ENCODE data around the gene MR1. TPM values are rescaled to one million over a fixed set of nuclear protein-coding genes. Genes with fewer than 3 reads are reported as not detected.

The MR1 gene
- total and polyA plus RNA-seq, 2 of the 13 experiments (the other 11 are each of a cell fraction or from before 2014, with no cell fraction given), result 7.7 to 10.4 TPM

DNA sequence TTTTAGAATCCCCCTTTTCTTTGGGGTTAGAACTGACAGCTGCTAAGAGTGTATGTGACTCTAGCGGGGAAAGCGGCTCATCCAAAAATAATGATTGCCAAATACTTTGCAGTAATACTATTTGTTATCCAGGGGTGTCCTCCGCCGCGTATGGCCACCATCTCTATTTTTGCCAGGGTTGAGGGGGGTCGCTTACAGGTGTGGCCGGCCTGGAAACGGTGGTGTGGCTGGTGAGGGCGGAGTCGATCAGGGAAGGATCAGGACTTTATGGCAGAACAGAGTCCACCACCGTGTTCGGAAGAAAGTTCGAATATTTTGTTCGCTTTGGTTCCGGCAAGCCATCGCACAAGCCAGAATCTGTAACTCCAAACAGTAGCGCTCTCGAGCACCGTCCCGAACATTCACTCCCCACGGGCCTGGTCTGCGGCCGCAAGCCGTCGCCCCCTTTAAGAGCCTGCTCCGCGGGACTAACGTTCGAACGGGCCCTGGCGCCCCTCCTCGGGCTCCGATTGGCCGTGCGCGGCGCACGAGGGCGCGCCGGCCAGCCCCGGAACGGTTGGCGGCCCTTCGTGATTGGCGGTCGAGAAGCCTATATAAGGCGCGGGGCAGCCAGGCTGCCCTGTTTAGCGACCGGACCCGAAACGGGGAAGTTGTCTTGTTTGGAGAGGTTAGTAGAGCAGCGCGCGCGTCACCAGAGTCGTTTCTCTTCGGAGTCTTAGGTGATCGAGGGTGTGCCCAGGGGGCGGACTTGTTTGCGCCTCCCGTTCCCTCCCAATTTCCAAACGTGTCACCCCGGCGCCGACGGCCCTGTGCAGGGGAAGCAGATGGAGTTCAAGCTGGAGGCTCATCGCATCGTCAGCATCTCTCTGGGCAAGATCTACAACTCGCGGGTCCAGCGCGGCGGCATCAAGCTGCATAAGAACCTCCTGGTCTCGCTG is 54.6 kb downstream of the MR1 start, which contains the start of gene IER5 (continued):
- peak; percentile 77; the same call in 1 of the 2 replicates for TF ChIP-seq RXRB (CRISPR knock-in tag; IDR thresholded peaks at IDR 0.05; ENCODE audit: borderline replicate concordance)
- no peak; the same call in 1 of the 2 replicates for TF ChIP-seq ZFP82 (CRISPR knock-in tag; IDR thresholded peaks at IDR 0.05; ENCODE audit: borderline replicate concordance)
- TF ChIP-seq HNRNPUL1 (IDR thresholded peaks at IDR 0.05; ENCODE audit: low read depth, low read length), result no peak
- no peak for TF ChIP-seq XBP1 (CRISPR knock-in tag; IDR thresholded peaks at IDR 0.05)
- peak; percentile 78; the same call in 1 of the 2 replicates for TF ChIP-seq WIZ (CRISPR knock-in tag; IDR thresholded peaks at IDR 0.05)
- TF ChIP-seq MEIS2 (CRISPR knock-in tag; IDR thresholded peaks at IDR 0.05), result peak; percentile 22; the same call in 1 of the 2 replicates
- TF ChIP-seq ATF7-NPFF (CRISPR knock-in tag; IDR thresholded peaks at IDR 0.05; ENCODE audit: low read depth), result peak; percentile 92
- no peak for TF ChIP-seq MTA1 (CRISPR knock-in tag; IDR thresholded peaks at IDR 0.05; ENCODE audit: borderline replicate concordance)
- peak; percentile 58; the same call in 1 of the 2 replicates for TF ChIP-seq REPIN1 (CRISPR knock-in tag; IDR thresholded peaks at IDR 0.05; ENCODE audit: borderline replicate concordance, low read depth)
- TF ChIP-seq, protein P1, sequence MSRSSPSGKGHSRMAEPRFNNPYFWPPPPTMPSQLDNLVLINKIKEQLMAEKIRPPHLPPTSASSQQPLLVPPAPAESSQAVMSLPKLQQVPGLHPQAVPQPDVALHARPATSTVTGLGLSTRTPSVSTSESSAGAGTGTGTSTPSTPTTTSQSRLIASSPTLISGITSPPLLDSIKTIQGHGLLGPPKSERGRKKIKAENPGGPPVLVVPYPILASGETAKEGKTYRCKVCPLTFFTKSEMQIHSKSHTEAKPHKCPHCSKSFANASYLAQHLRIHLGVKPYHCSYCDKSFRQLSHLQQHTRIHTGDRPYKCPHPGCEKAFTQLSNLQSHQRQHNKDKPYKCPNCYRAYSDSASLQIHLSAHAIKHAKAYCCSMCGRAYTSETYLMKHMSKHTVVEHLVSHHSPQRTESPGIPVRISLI (CRISPR knock-in tag; IDR thresholded peaks at IDR 0.05; ENCODE audit: borderline replicate concordance), result no peak
- no peak for TF ChIP-seq TBX3 (IDR thresholded peaks at IDR 0.05; ENCODE audit: borderline replicate concordance)
- TF ChIP-seq MED8 (CRISPR knock-in tag; IDR thresholded peaks at IDR 0.05; ENCODE audit: insufficient replicate concordance), result peak; percentile 70
- no peak for TF ChIP-seq EZH2 (conservative IDR thresholded peaks at IDR 0.05; ENCODE audit: low read depth, low read length)
- no peak for TF ChIP-seq CAMTA2 (CRISPR knock-in tag; IDR thresholded peaks at IDR 0.05; ENCODE audit: borderline replicate concordance)
- TF ChIP-seq EEA1 (CRISPR knock-in tag; IDR thresholded peaks at IDR 0.05; ENCODE audit: borderline replicate concordance), result peak; percentile 74; the same call in 1 of the 2 replicates
- no peak for TF ChIP-seq ATRX (CRISPR knock-in tag; IDR thresholded peaks at IDR 0.05; ENCODE audit: borderline replicate concordance)
- TF ChIP-seq, protein P2, sequence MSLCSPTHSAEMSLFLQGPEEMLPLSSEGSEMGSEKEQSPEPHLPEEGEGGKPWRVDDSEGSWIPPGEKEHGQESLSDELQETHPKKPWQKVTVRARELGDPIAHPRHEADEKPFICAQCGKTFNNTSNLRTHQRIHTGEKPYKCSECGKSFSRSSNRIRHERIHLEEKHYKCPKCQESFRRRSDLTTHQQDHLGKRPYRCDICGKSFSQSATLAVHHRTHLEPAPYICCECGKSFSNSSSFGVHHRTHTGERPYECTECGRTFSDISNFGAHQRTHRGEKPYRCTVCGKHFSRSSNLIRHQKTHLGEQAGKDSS (CRISPR knock-in tag; IDR thresholded peaks at IDR 0.05; ENCODE audit: borderline replicate concordance, low read depth), result no peak
- TF ChIP-seq RBFOX2 (IDR thresholded peaks at IDR 0.05; ENCODE audit: low read depth, low read length), result peak; percentile 98
- TF ChIP-seq CREB1 (IDR thresholded peaks at IDR 0.05), result peak; percentile 38; the same call in 1 of the 2 replicates
- TF ChIP-seq CREB1 (CRISPR knock-in tag; IDR thresholded peaks at IDR 0.05), result no peak; the same call in 1 of the 2 replicates
- no peak for TF ChIP-seq MBNL3 (CRISPR knock-in tag; conservative IDR thresholded peaks at IDR 0.05)
- 0 out of 2 replicates have a peak, but pooled peaks have one; percentile 44 for TF ChIP-seq STAT5B (CRISPR knock-in tag; IDR thresholded peaks at IDR 0.05)
- TF ChIP-seq, protein P3, sequence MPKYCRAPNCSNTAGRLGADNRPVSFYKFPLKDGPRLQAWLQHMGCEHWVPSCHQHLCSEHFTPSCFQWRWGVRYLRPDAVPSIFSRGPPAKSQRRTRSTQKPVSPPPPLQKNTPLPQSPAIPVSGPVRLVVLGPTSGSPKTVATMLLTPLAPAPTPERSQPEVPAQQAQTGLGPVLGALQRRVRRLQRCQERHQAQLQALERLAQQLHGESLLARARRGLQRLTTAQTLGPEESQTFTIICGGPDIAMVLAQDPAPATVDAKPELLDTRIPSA (CRISPR knock-in tag; IDR thresholded peaks at IDR 0.05; ENCODE audit: borderline replicate concordance), result peak; percentile 46; the same call in 1 of the 2 replicates
- TF ChIP-seq, protein P4, sequence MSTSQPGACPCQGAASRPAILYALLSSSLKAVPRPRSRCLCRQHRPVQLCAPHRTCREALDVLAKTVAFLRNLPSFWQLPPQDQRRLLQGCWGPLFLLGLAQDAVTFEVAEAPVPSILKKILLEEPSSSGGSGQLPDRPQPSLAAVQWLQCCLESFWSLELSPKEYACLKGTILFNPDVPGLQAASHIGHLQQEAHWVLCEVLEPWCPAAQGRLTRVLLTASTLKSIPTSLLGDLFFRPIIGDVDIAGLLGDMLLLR (CRISPR knock-in tag; IDR thresholded peaks at IDR 0.05), result 0 out of 2 replicates have a peak, but pooled peaks have one; percentile 51
- no peak for TF ChIP-seq MED13 (CRISPR knock-in tag; IDR thresholded peaks at IDR 0.05)
- TF ChIP-seq AHR (CRISPR knock-in tag; IDR thresholded peaks at IDR 0.05), result no peak
